Effector memory CD8-positive, alpha-beta T cell (primary cell): Measurements from ENCODE around the gene CDH13.

Source experiments
- ATAC-seq: fragments of 150-1000 bp; cut with Tn5 transposase; replicated peaks from 2 replicates; pipeline ENCODE4 v1.10.0; 2021; ENCODE audit warnings: mild to moderate bottlenecking, moderate library complexity
- DNase-seq, 3 experiments: peaks; one replicate each; pipeline ENCODE4 v3.0.0; 2021
- H3K27ac Mint-ChIP-seq, 2 donors: one replicate each; pipeline ENCODE4 v1.8.0; 2022; ENCODE audit warnings: mild to moderate bottlenecking in 2 of 2, mixed read lengths in 2 of 2, moderate library complexity in 2 of 2
- H3K27me3 Mint-ChIP-seq, 2 donors: one replicate each; pipeline ENCODE4 v1.8.0; 2022; ENCODE audit warnings: mixed read lengths in 2 of 2
- H3K36me3 Mint-ChIP-seq: one replicate; pipeline ENCODE4 v1.8.0; 2022; ENCODE audit warnings: mild to moderate bottlenecking, moderate library complexity, mixed read lengths; ENCODE audit not compliant: insufficient read depth
- H3K4me1 Mint-ChIP-seq, 2 donors: one replicate each; pipeline ENCODE4 v1.8.0; 2022; ENCODE audit warnings: low read depth in 2 of 2, mixed read lengths in 2 of 2
- H3K4me3 Mint-ChIP-seq, 2 donors: one replicate each; pipeline ENCODE4 v1.8.0; 2022; ENCODE audit warnings: mild to moderate bottlenecking in 2 of 2, mixed read lengths in 2 of 2, moderate library complexity in 2 of 2
- H3K9me3 Mint-ChIP-seq, 2 donors: one replicate each; pipeline ENCODE4 v1.8.0; 2022; ENCODE audit warnings: mixed read lengths in 2 of 2

Gene CDH13

DNA sequence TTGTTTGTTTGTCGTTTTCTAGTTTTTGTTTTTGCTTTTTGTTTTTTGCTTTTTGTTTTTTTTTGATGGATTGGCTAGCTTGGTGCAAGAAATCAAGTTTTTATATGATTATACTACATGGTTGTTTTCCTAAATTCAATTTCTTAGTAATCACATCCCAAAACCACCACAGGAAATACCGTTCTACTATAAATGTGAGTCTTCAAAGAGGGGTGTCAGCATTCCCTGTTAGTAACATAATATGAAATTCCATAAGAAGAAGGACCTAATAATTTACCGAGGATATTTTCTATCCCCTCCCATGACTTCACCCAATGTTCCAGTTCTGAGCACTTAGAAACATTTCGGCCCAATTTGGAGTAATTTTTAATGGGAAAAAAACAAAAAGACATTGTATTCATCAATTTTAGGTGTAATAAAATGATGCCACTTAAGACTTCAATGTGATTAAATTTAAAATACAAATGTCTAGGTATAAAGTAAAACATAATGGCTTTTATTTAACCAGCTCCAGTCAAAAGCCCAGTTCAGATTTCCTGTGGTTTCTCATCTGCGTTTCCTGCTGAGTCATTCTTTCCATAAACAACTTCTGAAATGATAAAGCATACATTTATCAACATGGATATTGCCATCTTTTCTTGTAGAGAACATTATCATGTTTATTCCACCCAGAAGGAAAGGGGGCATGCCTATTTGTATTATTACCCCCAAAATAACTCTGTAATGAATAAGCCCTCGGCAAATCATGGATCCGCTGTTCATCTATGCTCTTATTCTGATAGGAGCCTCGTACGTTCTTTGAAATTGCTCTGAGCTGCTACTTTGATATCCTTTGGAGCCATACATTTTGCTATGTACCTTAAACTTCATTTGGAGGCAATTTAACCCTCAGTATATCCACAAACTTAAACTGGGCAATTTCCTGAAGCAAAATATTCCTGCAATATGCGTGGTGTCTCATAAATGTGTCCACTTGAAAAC lies 1209.1 kb downstream of the CDH13 start:
- Mint-ChIP-seq H3K9me3 (no peaks in the 10 kb centered on the region), H3K36me3 (no peaks in the 10 kb centered on the region), H3K27me3 (peaks cover 33 to 34% of the 10 kb centered on the region in 2 donors), H3K4me1 (peaks cover 9 to 13% of the 10 kb centered on the region in 2 donors), H3K4me3 (no peak overlapping the region), H3K27ac (no peak overlapping the region)
- ATAC-seq (no peak), DNase-seq (no peak)

DNA sequence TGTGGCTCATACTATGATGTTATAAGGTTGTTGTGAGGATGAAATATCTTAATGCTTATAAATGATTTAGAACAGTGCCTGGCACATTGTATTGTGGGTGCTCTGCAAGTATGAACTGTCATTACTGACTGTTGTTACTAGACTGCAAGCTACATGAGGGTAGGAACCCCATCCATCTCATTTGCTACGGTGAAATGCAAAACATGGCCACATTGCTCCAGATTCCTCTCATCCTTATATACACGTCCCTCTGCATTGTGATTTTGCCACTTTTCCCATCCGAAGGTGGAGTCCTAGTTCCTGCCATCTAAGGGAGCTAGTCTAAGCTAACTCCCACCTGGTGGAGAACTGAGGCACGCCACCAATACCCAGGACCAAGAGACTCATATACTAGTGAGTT lies 1210.8 kb downstream of the CDH13 start:
- H3K9me3 Mint-ChIP-seq: no peaks in the 10 kb centered on the region
- H3K4me3 Mint-ChIP-seq: no peak overlapping the region
- no peak overlapping the region for H3K27ac Mint-ChIP-seq
- peaks cover 33 to 34% of the 10 kb centered on the region in 2 donors for H3K27me3 Mint-ChIP-seq
- peaks cover 9 to 13% of the 10 kb centered on the region in 2 donors for H3K4me1 Mint-ChIP-seq
- no peak for DNase-seq
- ATAC-seq: no peak
- H3K36me3 Mint-ChIP-seq: no peaks in the 10 kb centered on the region

DNA sequence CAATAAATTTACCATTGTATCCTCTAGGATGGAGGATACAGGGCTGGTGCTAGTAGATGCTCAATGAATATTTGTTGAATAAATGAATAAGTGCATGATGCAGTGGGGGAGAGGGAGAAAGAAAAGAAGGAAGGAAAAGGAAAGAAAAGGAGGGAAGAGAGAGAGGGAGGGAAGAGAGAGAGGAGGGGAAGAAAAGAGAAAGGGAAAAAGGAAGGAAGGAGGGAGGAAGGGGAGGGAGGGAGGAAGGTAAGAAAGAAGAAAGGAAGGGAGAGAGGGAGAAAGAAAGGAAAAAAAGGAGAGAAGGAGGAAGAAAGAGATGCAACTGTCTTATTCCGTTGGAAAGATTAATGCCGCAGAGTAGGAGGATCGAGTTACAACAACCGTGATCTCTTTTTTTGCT lies 1211.4 kb downstream of the CDH13 start:
- H3K4me1 Mint-ChIP-seq: peaks cover 9 to 13% of the 10 kb centered on the region in 2 donors
- H3K27ac Mint-ChIP-seq: peak overlapping the region in 1 of 2 donors; percentile 25
- H3K4me3 Mint-ChIP-seq: no peak overlapping the region
- DNase-seq: no peak
- ATAC-seq: no peak
- H3K36me3 Mint-ChIP-seq: no peaks in the 10 kb centered on the region
- H3K27me3 Mint-ChIP-seq: peaks cover 33 to 34% of the 10 kb centered on the region in 2 donors
- H3K9me3 Mint-ChIP-seq: no peaks in the 10 kb centered on the region

GRCh38 chr16:83839561-83839960 lies 1212.8 kb downstream of the CDH13 start:
- H3K4me3 Mint-ChIP-seq: no peak overlapping the region
- no peaks in the 10 kb centered on the region for H3K9me3 Mint-ChIP-seq
- no peak for ATAC-seq
- no peaks in the 10 kb centered on the region for H3K36me3 Mint-ChIP-seq
- DNase-seq: no peak
- H3K4me1 Mint-ChIP-seq: peaks cover 9 to 13% of the 10 kb centered on the region in 2 donors
- H3K27me3 Mint-ChIP-seq: peaks cover 33 to 34% of the 10 kb centered on the region in 2 donors
- H3K27ac Mint-ChIP-seq: no peak overlapping the region

DNA sequence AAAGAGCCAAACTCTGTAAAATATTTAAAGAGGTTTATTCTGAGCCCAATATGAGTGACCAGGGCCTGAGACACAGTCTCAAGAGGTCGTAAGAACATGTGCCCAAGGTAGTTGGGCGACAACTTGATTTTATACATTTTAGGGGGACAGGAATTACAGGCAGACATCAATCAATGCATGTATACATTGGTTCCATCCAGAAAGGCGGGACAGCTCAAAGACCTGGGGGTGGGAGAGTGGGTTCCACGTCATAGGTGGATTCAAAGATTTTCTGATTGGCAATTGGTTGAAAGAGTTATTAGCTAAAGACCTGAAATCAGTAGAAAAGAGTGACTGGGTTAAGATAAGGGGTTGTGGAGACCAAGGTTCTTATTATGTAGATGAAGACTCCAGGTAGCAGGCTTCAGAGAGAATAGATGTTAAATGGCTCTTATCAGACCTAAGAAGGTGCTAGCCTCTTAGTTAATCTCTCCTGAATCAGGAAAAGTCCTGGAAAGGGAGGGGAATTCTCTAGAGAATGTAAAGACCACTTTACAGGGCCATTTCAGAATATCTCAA lies 1213.4 kb downstream of the CDH13 start:
- H3K27me3 Mint-ChIP-seq: peaks cover 33 to 34% of the 10 kb centered on the region in 2 donors
- no peaks in the 10 kb centered on the region for H3K9me3 Mint-ChIP-seq
- peaks cover 9 to 13% of the 10 kb centered on the region in 2 donors for H3K4me1 Mint-ChIP-seq
- H3K36me3 Mint-ChIP-seq: no peaks in the 10 kb centered on the region
- no peak overlapping the region for H3K27ac Mint-ChIP-seq
- no peak for DNase-seq
- no peak overlapping the region for H3K4me3 Mint-ChIP-seq
- no peak for ATAC-seq

GRCh38 chr16:83842291-83842690 lies 1215.5 kb downstream of the CDH13 start:
- DNase-seq (no peak), ATAC-seq (no peak)
- no peak overlapping the region for H3K27ac Mint-ChIP-seq
- peaks cover 29 to 42% of the 10 kb centered on the region in 2 donors for H3K27me3 Mint-ChIP-seq
- H3K4me1 Mint-ChIP-seq: no peaks in the 10 kb centered on the region
- no peaks in the 10 kb centered on the region for H3K9me3 Mint-ChIP-seq
- no peak overlapping the region for H3K4me3 Mint-ChIP-seq
- no peaks in the 10 kb centered on the region for H3K36me3 Mint-ChIP-seq

GRCh38 chr16:83842756-83843507 lies 1216.2 kb downstream of the CDH13 start:
- H3K4me3 Mint-ChIP-seq: no peak overlapping the region
- H3K27ac Mint-ChIP-seq: no peak overlapping the region
- DNase-seq: no peak
- no peaks in the 10 kb centered on the region for H3K9me3 Mint-ChIP-seq
- H3K36me3 Mint-ChIP-seq: no peaks in the 10 kb centered on the region
- no peak for ATAC-seq
- H3K4me1 Mint-ChIP-seq: no peaks in the 10 kb centered on the region
- H3K27me3 Mint-ChIP-seq: peaks cover 23 to 35% of the 10 kb centered on the region in 2 donors

DNA sequence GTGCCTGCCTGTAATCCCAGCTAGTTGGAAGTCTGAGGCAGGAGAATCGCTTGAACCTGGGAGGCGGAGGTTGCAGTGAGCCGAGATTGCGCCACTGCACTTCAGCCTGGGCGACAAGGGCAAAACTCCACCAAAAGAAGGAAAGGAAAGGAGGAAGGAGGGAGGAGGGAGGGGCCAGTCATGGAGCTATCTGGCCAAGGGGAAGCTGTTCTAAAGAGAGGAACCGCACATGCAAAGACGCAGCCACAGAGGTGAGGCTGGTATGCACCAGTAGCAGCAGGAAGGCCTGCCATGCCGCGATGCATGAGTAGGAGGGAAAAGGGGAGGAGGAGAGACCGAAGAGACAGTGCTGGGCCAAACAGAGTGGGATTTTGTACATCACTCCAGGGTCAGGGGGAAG lies 1216.9 kb downstream of the CDH13 start:
- Mint-ChIP-seq H3K36me3 (no peaks in the 10 kb centered on the region), H3K27ac (no peak overlapping the region), H3K9me3 (no peaks in the 10 kb centered on the region), H3K27me3 (peaks cover 16 to 28% of the 10 kb centered on the region in 2 donors), H3K4me1 (no peaks in the 10 kb centered on the region), H3K4me3 (no peak overlapping the region)
- DNase-seq: no peak
- no peak for ATAC-seq

- DNase-seq (no peak), ATAC-seq (no peak)
- peaks cover under 1 to 12% of the 10 kb centered on the region in 2 donors for H3K27me3 Mint-ChIP-seq
- no peaks in the 10 kb centered on the region for H3K4me1 Mint-ChIP-seq
- no peaks in the 10 kb centered on the region for H3K36me3 Mint-ChIP-seq
- H3K9me3 Mint-ChIP-seq: no peaks in the 10 kb centered on the region
- no peak overlapping the region for H3K4me3 Mint-ChIP-seq
- no peak overlapping the region for H3K27ac Mint-ChIP-seq
Observed at GRCh38 chr16:83845263-83845662, 1218.5 kb downstream of the CDH13 start.

DNA sequence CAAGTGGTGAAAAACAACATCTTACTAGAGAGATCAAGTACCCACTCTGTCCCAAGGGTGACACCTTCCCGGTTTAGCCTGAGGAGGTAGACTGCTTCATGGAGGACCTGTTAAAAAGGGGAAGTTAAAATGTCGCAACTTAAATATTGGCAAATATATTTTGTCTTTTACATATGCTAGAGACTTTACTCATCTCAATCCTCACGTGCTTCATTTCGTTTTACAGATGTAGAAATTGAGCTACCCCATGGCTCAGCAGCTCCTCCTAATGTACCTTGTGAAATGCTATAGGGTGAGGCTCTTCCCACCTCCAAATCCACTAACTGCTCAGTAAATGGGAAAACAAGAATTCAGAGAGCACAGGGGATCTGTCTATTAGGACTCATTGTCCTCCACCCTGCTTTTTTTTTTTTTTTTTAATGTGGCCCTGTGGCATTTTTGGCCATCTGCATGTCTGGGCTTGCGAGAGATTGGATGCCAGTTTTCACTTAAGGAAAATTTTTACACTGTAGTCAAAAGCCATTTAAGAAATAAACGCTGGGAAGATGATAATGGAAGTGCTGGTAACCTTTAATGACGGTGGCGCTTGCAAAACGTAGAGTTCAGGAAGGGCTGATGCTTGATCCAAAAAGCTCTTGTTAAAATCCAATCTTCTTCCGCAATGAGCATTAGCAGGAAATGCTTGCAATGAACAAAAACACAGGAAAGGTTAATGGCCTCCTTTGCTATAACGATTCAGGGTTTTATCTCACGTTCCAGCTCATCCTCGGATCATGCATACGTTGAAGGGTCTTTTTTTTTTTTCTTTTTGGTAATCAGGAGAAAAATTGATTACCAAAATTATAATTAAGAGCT lies 1220.8 kb downstream of the CDH13 start:
- Mint-ChIP-seq H3K4me1 (no peaks in the 10 kb centered on the region), H3K4me3 (no peak overlapping the region), H3K9me3 (no peaks in the 10 kb centered on the region), H3K27me3 (peaks cover 10 to 26% of the 10 kb centered on the region in 2 donors), H3K36me3 (no peaks in the 10 kb centered on the region), H3K27ac (no peak overlapping the region)
- ATAC-seq (no peak), DNase-seq (no peak)

GRCh38 chr16:83849421-83849820 lies 1222.7 kb downstream of the CDH13 start:
- H3K4me1 Mint-ChIP-seq: no peaks in the 10 kb centered on the region
- DNase-seq (no peak), ATAC-seq (no peak)
- no peak overlapping the region for H3K27ac Mint-ChIP-seq
- no peaks in the 10 kb centered on the region for H3K36me3 Mint-ChIP-seq
- no peaks in the 10 kb centered on the region for H3K9me3 Mint-ChIP-seq
- H3K27me3 Mint-ChIP-seq: peaks cover 14 to 40% of the 10 kb centered on the region in 2 donors
- no peak overlapping the region for H3K4me3 Mint-ChIP-seq
